HepG2 (cell line): ENCODE measurements around the gene EIF4E. TPM values are rescaled to one million over a fixed set of nuclear protein-coding genes. Genes with fewer than 3 reads are reported as not detected.

ENCODE experiments used
- ATAC-seq: fragments of 200-7000 bp; cut with Tn5 transposase; 3 replicates; pipeline ENCODE4 v1.9.1; 2020; ENCODE audit warnings: mild to moderate bottlenecking, moderate library complexity
- BruUV-seq: library from RNA; stranded (reverse); fragments of 400-500 nt; replicated peaks from 2 replicates; lab custom pipeline; 2021; lab: Mats Ljungman, UMichigan
- CTCF ChIA-PET: fragments of 300-600 bp; formaldehyde crosslinking; extraction: SDS; loops from one replicate; lab custom pipeline; 2021; ENCODE audit warnings: low total read pairs, inconsistent platforms, low intra/inter-chr PET ratio; lab: Yijun Ruan, JAX
- POLR2A ChIA-PET: fragments of 350-600 bp; sonication (Branson Sonifier 250); formaldehyde crosslinking; loops from one replicate; lab custom pipeline; 2020; ENCODE audit warnings: antibody characterized with exemption, inconsistent platforms; lab: Yijun Ruan, JAX
- DNase-seq: peaks from one replicate; pipeline ENCODE4 v3.0.0-alpha.2; 2015; ENCODE audit warnings: low spot score
- FAIRE-seq: peaks from 3 replicates; lab custom pipeline; 2011; peaks lifted over from hg19 to GRCh38; lab: Jason Lieb, UNC
- H2AFZ ChIP-seq: one replicate; pipeline ENCODE4 v1.6.1; 2011; ENCODE audit warnings: low read length, inconsistent platforms
- H3K27ac ChIP-seq: fragments of 300-600 bp; 3 replicates; pipeline ENCODE4 v1.8.0; 2011; ENCODE audit warnings: mixed run types, mild to moderate bottlenecking, mixed read lengths, low read length, inconsistent platforms; ENCODE audit not compliant: insufficient read depth; ENCODE audit errors: extremely low read length
- H3K27me3 ChIP-seq, 2 experiments: fragments of 200-600 bp in 1 of 2; 2 replicates in 1 of 2; 3 replicates in 1 of 2; pipeline versions ENCODE4 v1.6.0 to v1.8.0; 2011; ENCODE audit warnings: low read length in 2 of 2, mild to moderate bottlenecking in 2 of 2, moderate library complexity in 2 of 2, inconsistent platforms in 1 of 2; ENCODE audit not compliant: insufficient read depth in 2 of 2, control insufficient read depth in 1 of 2
- H3K36me3 ChIP-seq, 2 experiments: fragments of 200-600 bp in 1 of 2; replicated peaks in 1 of 2; 2 replicates in 1 of 2; 3 replicates in 1 of 2; pipeline versions ENCODE4 v1.5.1 to v1.8.0; 2011; ENCODE audit warnings: low read length in 2 of 2, inconsistent platforms in 1 of 2; ENCODE audit not compliant: insufficient read depth in 2 of 2, control insufficient read depth in 1 of 2
- H3K4me1 ChIP-seq: 2 replicates; pipeline ENCODE4 v1.5.1; 2012; ENCODE audit warnings: low read length, inconsistent platforms; ENCODE audit not compliant: insufficient read depth
- H3K4me2 ChIP-seq: 2 replicates; pipeline ENCODE4 v1.6.0; 2011; ENCODE audit warnings: low read depth, low read length, inconsistent platforms
- H3K4me3 ChIP-seq, 3 experiments: fragments of 200-600 bp in 1 of 3; sonication (generic), shearing (Covaris generic) in 1 of 3; replicated peaks in 1 of 3; 2 replicates each; pipeline ENCODE4 v1.5.1; 2011 to 2016; ENCODE audit warnings: low read length in 3 of 3, inconsistent platforms in 2 of 3, low read depth in 2 of 3, mild to moderate bottlenecking in 2 of 3, control low read depth in 1 of 3, mixed read lengths in 1 of 3; ENCODE audit not compliant: insufficient read depth in 1 of 3
- H3K79me2 ChIP-seq: one replicate; pipeline ENCODE4 v1.6.1; 2011; ENCODE audit warnings: low read length, inconsistent platforms; ENCODE audit not compliant: insufficient read depth
- H3K9ac ChIP-seq: 2 replicates; pipeline ENCODE4 v1.6.0; 2011; ENCODE audit warnings: mild to moderate bottlenecking, low read depth, low read length, inconsistent platforms; ENCODE audit not compliant: insufficient read depth
- H3K9me3 ChIP-seq: 2 replicates; pipeline ENCODE4 v1.5.1; 2012; ENCODE audit warnings: mild to moderate bottlenecking, low read length
- H4K20me1 ChIP-seq: 2 replicates; pipeline ENCODE4 v1.6.0; 2011; ENCODE audit warnings: inconsistent platforms, mild to moderate bottlenecking, low read length, moderate library complexity; ENCODE audit not compliant: insufficient read depth
- AHR ChIP-seq: IDR thresholded peaks from 2 replicates; pipeline ENCODE4 v1.6.1; 2018; ENCODE audit warnings: missing genetic modification reagents, missing compliant biosample characterization
- CREB1 ChIP-seq, 2 experiments: fragments of 450-650 bp in 1 of 2; IDR thresholded peaks; 2 replicates each; pipeline ENCODE4 v1.6.1; 2016 to 2017; ENCODE audit warnings: control low read depth in 1 of 2, mild to moderate bottlenecking in 1 of 2, missing compliant biosample characterization in 1 of 2, missing genetic modification characterization in 1 of 2
- HNF4G ChIP-seq, 2 experiments: sonication (generic) in 1 of 2; formaldehyde crosslinking in 1 of 2; IDR thresholded peaks; 2 replicates each; pipeline versions ENCODE4 v1.4.0 to v1.6.1; 2011 to 2020; ENCODE audit warnings: borderline replicate concordance in 2 of 2, low read depth in 2 of 2, mild to moderate bottlenecking in 2 of 2, low read length in 1 of 2, missing genetic modification reagents in 1 of 2, moderate library complexity in 1 of 2
- KLF11 ChIP-seq: IDR thresholded peaks from 2 replicates; pipeline ENCODE4 v1.6.1; 2016; ENCODE audit warnings: missing compliant biosample characterization
- MAFF ChIP-seq: IDR thresholded peaks from 2 replicates; pipeline ENCODE4 v1.6.1; 2011; ENCODE audit warnings: low read depth, low read length, improper control_type of control experiment
- MXD4 ChIP-seq: IDR thresholded peaks from 2 replicates; pipeline ENCODE4 v1.6.1; 2016; ENCODE audit warnings: mild to moderate bottlenecking, missing biosample characterization, missing genetic modification reagents
- NAIF1 ChIP-seq: sonication (generic); formaldehyde crosslinking; IDR thresholded peaks from 2 replicates; pipeline ENCODE4 v1.5.0; 2020; ENCODE audit warnings: mild to moderate bottlenecking, missing genetic modification reagents, borderline replicate concordance
- NFIB ChIP-seq: sonication (generic); formaldehyde crosslinking; IDR thresholded peaks from 2 replicates; pipeline ENCODE4 v1.9.0; 2021; ENCODE audit warnings: missing genetic modification reagents, mild to moderate bottlenecking, borderline replicate concordance
- SP140L ChIP-seq: sonication (generic); formaldehyde crosslinking; IDR thresholded peaks from 2 replicates; pipeline ENCODE4 v1.4.0; 2020; ENCODE audit warnings: missing genetic modification reagents, borderline replicate concordance
- ZNF557 ChIP-seq: sonication (generic); formaldehyde crosslinking; IDR thresholded peaks from 2 replicates; pipeline ENCODE4 v1.4.0; 2020; ENCODE audit warnings: missing genetic modification reagents
- ZNF678 ChIP-seq: sonication (generic); formaldehyde crosslinking; IDR thresholded peaks from 2 replicates; pipeline ENCODE4 v1.4.0; 2020; ENCODE audit warnings: mild to moderate bottlenecking, missing genetic modification reagents
- WGBS: methylation state at CpG from one replicate; pipeline ENCODE4 v1.1.6; 2017; ENCODE audit warnings: low lambda C conversion rate; 5-methylcytosine and 5-hydroxymethylcytosine counted together
- in situ Hi-C: cut with HindIII; loops from 2 replicates; pipeline ENCODE4 v1.10.0; 2017; ENCODE audit warnings: low pct_unique_long_range_greater_than_20kb; ENCODE audit not compliant: extremely low pct_ligation_motif_present
- intact Hi-C: fragments of 100-400 bp; cut with micrococcal nuclease; formaldehyde crosslinking; loops from one replicate; pipeline ENCODE4 v1.10.0; 2022; ENCODE audit not compliant: unreplicated experiment
- polyA plus RNA-seq, 8 experiments: library from polyadenylated mRNA; depleted of rRNA in 3 of 8; stranded (reverse) in 7 of 8; unstranded in 1 of 8; fragments of >200 nt; fragmentation: Illumina TruSeq in 4 of 8; extraction: Trizol in 4 of 8; gene quantifications; 2 replicates each; pipeline versions ENCODE4 v1.2.1 to v1.2.3, GENCODE V29; 2011 to 2016; ENCODE audit warnings: low read depth in 4 of 8, missing spikeins in 1 of 8, mixed read lengths in 1 of 8; ENCODE audit not compliant: insufficient read depth in 1 of 8
- total RNA-seq, 5 experiments: library from RNA; depleted of rRNA; stranded (reverse); fragments of >200 nt; fragmentation: Illumina TruSeq; extraction: Trizol; gene quantifications; 2 replicates each; pipeline ENCODE4 v1.2.3, GENCODE V29; 2016; ENCODE audit warnings: low read depth in 1 of 5

The EIF4E gene
- total and polyA plus RNA-seq, 2 of the 13 experiments (the other 11 are each of a cell fraction or from before 2014, with no cell fraction given), result 50.8 to 194 TPM

DNA sequence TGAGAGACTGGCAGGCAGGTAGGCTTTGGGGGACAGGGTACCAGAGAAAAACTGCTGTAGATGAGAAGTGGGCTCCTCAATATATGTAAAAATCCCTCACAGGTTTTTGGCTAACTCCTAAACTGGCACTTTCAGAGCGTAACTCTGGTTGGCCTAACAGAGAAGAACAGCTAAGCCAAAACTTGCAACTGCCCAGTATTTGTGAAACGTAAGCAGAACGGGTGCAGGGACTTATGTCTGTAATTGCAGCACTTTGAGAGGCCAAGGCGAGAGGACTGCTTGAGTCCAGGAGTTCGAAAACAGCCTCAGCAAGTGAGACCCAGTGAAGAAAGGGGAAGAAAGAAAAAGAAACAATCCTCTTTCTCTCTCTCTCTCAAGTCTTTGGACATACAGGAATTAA lies 25.0 kb downstream of the EIF4E start (continued):
- TF ChIP-seq ZNF557 (CRISPR knock-in tag), result no peak
- no peak for TF ChIP-seq SP140L (CRISPR knock-in tag)

GRCh38 chr4:98903561-98903960 lies 25.4 kb downstream of the EIF4E start:
- H3K79me2 ChIP-seq, result peaks cover 93% of the 10 kb centered on the region
- peaks cover 36% of the 10 kb centered on the region; the same call in 1 of the 2 replicates for H4K20me1 ChIP-seq
- POLR2A ChIA-PET, result no interaction called here
- FAIRE-seq, result no peak
- H3K4me3 ChIP-seq, result no peak overlapping the region
- ATAC-seq, result no peak
- no peak overlapping the region for H3K9ac ChIP-seq
- intact Hi-C loops, result no loop called here
- CTCF ChIA-PET, result no interaction called here
- no peak for DNase-seq
- no TSS peak for BruUV-seq
- H3K4me1 ChIP-seq, result peaks cover 25% of the 10 kb centered on the region
- H3K9me3 ChIP-seq, result no peaks in the 10 kb centered on the region
- H2AFZ ChIP-seq, result no peak overlapping the region
- TF ChIP-seq AHR (CRISPR knock-in tag), result no peak
- TF ChIP-seq KLF11 (CRISPR knock-in tag), result no peak
- TF ChIP-seq HNF4G (IDR thresholded peaks at IDR 0.05; ENCODE audit: borderline replicate concordance, low read depth, low read length), result no peak
- TF ChIP-seq HNF4G (CRISPR knock-in tag; IDR thresholded peaks at IDR 0.05; ENCODE audit: borderline replicate concordance, low read depth), result no peak
- TF ChIP-seq ZNF678, result no peak
- no peak for TF ChIP-seq NAIF1 (CRISPR knock-in tag)
- TF ChIP-seq MAFF, result no peak
- TF ChIP-seq CREB1 (IDR thresholded peaks at IDR 0.05), result no peak
- TF ChIP-seq CREB1 (CRISPR knock-in tag; IDR thresholded peaks at IDR 0.05), result no peak
- no peak for TF ChIP-seq NFIB (CRISPR knock-in tag)
- no peak for TF ChIP-seq MXD4 (CRISPR knock-in tag)
- TF ChIP-seq, all 625 proteins: peak for 0
- in situ Hi-C loops, result no loop called here
- Histone ChIP-seq H3K36me3 (peaks cover 3 to 32% of the 10 kb centered on the region in 2 experiments), H3K4me2 (no peak overlapping the region), H3K27ac (no peak overlapping the region), H3K27me3 (no peaks in the 10 kb centered on the region; a peak in 1 of 5 replicates)
- WGBS, result 96% methylated on average over 2 of the region's 2 CpGs
